HG02763 (cell line): Measurements from ENCODE around the gene PIAS1.
A peak's percentile ranks its signal among the peaks of the same experiment; 100 is the strongest.
"Not testable (repeated sequence)": the region's sequence is repeated elsewhere in the genome, so short reads cannot be mapped to it uniquely, and the experiment has no call there.

ENCODE experiments used
- ATAC-seq: cut with Tn5 transposase; IDR thresholded peaks from one replicate; pipeline ENCODE4 v1.9.1; 2021; ENCODE audit warnings: mild to moderate bottlenecking, moderate library complexity; ENCODE audit not compliant: unreplicated experiment

Gene PIAS1

GRCh38 chr15:68213991-68214837, 160.1 kb downstream of the PIAS1 start:
- ATAC-seq, result no peak

GRCh38 chr15:68214838-68215254, 160.7 kb downstream of the PIAS1 start:
- ATAC-seq, result no peak

GRCh38 chr15:68217341-68217740, 163.2 kb downstream of the PIAS1 start:
- no peak for ATAC-seq

- no peak for ATAC-seq
These were observed 164.2 kb downstream of the PIAS1 start for GRCh38 chr15:68218331-68218730.

- ATAC-seq, result no peak
These were observed 165.0 kb downstream of the PIAS1 start for GRCh38 chr15:68218847-68219798.

GRCh38 chr15:68220489-68220888, 166.4 kb downstream of the PIAS1 start:
- ATAC-seq, result no peak

- ATAC-seq, result no peak
These were observed 166.9 kb downstream of the PIAS1 start for GRCh38 chr15:68220967-68221366.

GRCh38 chr15:68221530-68222431, 167.7 kb downstream of the PIAS1 start:
- not testable (repeated sequence) for ATAC-seq

- ATAC-seq, result not testable (repeated sequence)
These were observed 168.3 kb downstream of the PIAS1 start for GRCh38 chr15:68222432-68222743.

GRCh38 chr15:68223171-68223570, 169.1 kb downstream of the PIAS1 start:
- no peak for ATAC-seq

GRCh38 chr15:68224108-68224507, 170.0 kb downstream of the PIAS1 start:
- ATAC-seq, result no peak

- no peak for ATAC-seq
These were observed 170.6 kb downstream of the PIAS1 start for GRCh38 chr15:68224546-68225250.

GRCh38 chr15:68225442-68225841, 171.3 kb downstream of the PIAS1 start:
- ATAC-seq, result not testable (repeated sequence)

GRCh38 chr15:68227643-68228142, 173.6 kb downstream of the PIAS1 start:
- no peak for ATAC-seq

- no peak for ATAC-seq
These were observed 174.2 kb downstream of the PIAS1 start for GRCh38 chr15:68228143-68228970.

- peak; percentile 8 for ATAC-seq
These were observed 174.9 kb downstream of the PIAS1 start for GRCh38 chr15:68228971-68229385.

GRCh38 chr15:68229386-68230156, 175.5 kb downstream of the PIAS1 start, which contains the start of gene CLN6:
Gene CLN6, minus strand, starts transcription at chr15:68229728. Its CDS starts 144 bp downstream, at chr15:68229584.
- ATAC-seq, result peak; percentile 76
